Activated CD4-positive, alpha-beta T cell treated with anti-CD3 and anti-CD28 coated beads, Interleukin-2, Interleukin-4, amounts not matched to agents 100 ng/mL and 50 ng/mL, durations not matched to agents 16 hours and 8 hours (primary cell): Measurements from ENCODE around the gene PATE4.
"Not testable (repeated sequence)": the region's sequence is repeated elsewhere in the genome, so short reads cannot be mapped to it uniquely, and the experiment has no call there.

Source experiments
- DNase-seq: peaks from one replicate; pipeline ENCODE4 v3.0.0-alpha.2; 2020; ENCODE audit warnings: low spot score

Gene PATE4, protein sequence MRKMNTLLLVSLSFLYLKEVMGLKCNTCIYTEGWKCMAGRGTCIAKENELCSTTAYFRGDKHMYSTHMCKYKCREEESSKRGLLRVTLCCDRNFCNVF

DNA sequence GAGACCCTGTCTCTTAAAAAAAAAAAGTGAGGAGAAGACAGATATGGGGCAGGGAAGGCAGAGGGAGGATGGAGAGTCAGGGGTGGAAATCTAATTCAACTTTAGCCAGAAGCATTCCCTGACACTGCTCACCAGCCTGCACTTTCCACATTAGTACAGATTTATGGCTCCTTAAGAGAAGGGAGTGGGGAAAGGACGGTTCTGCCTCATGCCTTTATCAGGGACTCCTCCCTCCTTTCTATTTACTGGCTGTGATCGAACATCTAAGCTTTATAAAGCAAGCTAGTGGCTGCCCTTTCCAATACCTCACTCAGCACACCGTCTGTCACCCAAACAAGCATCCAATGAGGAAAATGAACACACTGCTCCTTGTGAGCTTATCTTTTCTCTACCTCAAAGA lies at the start of gene PATE4:
Gene PATE4, plus strand, starts transcription at position 301 of the 400 bp plus-strand sequence. Its CDS starts 44 bp downstream, at position 345.
- no peak for DNase-seq

DNA sequence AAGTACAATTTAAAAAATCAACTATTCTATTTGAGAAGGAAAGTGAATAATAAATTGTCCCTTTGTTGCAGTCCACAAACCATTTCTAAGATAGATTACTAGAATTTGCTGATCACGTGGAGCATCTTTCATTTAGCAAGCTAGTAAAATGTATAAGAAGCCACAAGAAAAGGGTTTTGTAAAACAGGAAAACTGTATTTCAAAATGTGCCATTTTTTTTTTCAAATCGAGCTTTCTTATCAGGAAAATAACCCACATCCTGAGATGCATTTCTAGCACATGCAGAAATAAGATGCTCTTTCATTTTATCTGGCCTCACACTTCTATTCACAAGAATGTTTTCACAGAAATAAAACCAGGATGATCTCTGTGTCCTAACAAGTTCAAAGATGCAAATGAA lies 48.4 kb upstream of the PATE4 start:
- no peak for DNase-seq

DNA sequence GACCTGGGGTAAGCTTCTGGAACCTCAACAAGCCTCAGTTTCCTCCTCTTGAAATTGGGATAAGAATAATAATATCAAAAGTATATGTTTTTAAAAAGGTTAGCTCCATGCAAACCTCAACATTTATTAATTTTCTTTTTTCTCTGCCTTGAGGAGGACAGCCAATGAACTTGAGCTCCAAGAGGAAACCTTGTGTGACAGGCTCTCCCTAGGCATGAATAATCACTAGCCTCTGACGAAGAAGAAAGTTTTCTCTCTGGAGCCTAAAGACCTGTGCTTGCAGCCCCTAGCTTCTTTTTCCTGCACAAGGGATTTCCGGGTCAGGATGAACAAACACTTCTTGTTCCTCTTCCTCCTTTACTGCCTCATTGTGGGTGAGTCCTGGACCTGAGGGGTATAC lies 45.3 kb upstream of the PATE4 start, which contains the start of gene PATE3:
Gene PATE3, plus strand, starts transcription at position 301 of the 400 bp plus-strand sequence. Its CDS starts 25 bp downstream, at position 326.
- no peak for DNase-seq

DNA sequence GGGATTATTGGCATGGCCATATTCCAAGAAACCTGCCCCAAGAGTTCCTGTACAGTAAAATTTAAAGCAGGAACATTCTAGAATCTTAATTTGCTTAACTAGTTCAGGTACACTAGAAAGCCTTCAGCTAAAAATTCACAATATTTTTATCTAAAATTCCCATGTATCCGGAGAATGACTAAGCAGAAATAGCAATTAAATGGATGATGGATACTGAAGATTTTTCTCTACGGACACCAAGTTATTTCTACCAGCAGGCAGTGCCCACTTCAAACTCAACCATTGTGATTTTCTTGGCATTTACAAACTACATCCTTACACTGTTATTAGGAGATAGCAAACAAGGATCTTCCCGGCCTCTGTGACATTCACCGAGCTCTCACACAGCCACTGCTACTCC lies 42.3 kb upstream of the PATE4 start:
- no peak for DNase-seq

DNA sequence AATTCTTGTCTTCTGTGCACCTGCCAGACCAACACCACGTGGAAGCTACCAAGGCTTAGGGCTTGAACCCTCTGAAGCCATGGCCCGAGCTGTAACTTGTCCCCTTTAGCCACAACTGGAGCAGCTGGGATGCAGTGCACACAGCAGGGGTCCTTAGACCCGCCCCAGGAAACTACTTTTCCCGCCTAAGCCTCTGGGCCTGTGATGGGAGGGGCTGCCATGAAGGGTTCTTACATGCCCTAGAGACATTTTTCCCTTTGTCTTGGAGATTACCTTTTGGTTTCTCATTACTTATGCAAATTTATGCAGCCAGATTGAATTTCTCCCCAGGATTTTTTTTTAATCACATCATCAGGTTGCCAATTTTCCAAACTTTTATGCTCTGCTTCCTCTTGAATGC lies 35.5 kb upstream of the PATE4 start:
- DNase-seq, result no peak

DNA sequence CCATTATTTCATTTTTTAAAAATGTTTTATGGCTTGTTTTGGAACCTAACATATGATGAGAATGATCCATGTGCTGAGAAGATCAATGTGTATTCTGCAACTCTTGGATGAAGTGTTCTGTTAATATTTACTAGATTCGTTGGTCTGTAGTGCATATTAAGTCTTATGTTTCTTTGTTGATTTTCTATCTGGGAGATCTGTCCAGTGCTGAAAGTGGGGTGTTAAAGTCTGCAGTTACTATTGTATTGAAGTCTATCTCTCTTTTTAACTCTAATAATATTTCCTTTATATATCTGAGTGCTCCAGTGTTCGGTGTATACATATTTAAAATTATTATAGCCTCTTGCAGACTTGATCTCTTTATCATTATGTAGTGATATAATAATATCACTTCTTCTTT lies 33.3 kb upstream of the PATE4 start:
- no peak for DNase-seq

DNA sequence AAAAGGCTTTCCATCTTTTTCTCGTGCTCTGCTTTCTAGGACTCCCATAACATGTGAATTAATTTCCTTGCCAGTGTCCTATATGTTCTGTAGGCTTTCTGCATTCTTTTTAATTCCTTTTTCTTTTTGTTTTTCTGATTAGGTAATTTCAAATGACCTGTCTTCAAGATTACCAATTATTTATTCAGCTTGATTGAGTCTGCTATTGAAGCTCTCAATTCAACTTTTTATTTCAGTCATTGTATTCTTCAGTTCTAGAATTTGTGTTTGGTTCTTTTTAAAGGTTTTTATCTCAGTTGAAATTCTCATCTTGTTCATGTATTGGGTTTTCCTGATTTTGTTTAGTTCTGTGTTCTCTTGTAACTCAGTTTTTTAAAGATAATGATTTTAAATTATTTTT lies 30.7 kb upstream of the PATE4 start:
- no peak for DNase-seq

DNA sequence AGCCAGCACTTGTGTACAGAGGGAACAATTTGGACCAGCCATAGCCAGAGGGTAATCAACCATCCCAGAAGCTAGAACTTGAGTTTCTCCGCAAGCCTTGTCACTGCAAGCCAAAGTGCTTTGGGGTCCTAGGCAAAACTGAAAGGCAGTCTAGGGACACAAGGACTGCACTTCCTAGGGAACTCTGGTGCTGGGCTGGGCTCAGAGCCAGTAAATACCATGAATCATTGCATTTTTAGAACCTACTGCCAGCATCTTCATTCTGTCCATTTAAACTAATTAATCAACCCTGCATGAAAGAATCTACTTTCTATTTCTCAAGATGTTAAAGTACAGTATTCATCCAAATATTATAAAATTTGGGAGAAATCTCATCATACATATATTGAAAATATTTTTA lies 25.2 kb upstream of the PATE4 start:
- no peak for DNase-seq

DNA sequence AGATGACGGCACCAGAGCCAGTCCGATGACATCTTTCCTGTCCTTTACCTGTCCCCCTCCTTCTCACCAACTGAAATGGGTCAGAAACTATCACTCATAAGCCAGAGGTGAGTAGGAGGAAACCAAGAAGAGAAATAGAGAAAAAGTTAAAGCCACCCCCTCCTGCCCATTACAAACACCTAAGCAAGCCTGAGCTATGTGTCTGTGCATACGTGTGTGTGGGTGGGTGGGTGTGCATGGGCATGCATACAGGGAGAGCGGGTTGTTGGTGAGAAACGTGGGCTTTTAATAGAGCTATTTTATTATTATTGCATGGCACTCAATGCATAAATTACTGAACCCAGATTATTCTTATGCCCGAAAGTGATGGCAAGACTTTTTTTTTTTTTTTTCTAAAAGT lies 2.6 kb downstream of the PATE4 start:
- no peak for DNase-seq

DNA sequence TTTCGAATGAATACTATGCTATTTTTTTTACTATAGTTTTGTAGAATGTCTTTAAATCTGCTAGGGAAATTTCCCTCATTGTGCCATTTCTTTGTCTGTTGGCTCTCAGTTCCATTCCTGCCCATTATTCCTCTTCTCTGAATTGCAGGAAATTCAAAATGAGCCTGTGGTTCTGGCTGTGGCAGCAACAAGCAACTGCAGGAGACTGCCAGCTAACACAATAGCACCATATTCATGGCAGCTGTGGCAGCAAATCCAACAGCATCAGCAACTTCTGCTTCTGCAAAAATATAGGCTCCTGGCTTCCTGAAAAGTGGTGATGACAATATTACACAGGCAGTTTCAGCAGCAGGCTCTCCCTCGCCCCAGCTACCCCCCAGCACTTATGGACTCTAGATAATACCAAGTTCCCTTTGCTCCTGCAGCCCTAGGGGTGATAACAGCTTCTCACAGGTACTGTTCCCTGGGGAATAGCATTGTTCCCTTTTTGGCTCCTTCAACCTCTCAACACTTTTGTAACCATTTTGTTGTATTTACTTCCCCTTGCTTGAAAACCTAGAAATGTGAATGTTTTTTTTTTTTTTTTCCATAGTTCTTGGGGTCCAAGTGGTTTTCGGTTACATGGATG lies 9.3 kb downstream of the PATE4 start:
- DNase-seq, result no peak

DNA sequence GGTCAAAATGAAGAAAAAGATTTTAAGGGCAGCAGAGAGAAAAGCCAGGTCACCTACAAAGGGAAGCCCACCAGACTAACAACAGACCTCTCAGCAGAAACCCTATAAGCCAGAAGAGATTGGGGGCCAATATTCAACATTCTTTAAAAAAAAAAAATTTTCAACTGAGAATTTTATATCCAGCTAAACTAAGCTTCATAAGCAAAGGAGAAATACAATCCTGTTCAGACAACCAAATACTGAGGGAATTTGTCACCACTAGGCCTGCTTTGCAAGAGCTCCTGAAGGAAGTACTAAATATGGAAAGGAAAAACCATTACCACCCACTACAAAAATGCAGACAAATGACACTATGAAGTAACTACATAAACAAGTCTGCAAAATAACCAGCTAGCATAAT lies 13.1 kb downstream of the PATE4 start:
- DNase-seq, result no peak

DNA sequence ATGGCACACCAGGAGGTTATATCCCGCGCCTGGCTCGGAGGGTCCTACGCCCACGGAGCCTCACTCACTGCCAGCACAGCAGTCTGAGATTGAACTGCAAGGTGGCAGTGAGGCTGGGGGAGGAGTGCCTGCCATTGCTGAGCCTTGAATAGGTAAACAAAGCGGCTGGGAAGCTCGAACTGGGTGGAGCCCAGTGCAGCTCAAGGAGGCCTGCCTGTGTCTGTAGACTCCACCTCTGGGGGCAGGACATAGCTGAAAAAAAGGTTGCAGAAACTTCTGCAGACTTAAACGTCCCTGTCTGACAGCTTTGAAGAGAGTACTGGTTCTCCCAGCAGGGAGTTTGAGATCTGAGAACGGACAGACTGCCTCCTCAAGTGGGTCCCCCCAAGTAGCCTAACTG lies 24.6 kb downstream of the PATE4 start:
- not testable (repeated sequence) for DNase-seq

DNA sequence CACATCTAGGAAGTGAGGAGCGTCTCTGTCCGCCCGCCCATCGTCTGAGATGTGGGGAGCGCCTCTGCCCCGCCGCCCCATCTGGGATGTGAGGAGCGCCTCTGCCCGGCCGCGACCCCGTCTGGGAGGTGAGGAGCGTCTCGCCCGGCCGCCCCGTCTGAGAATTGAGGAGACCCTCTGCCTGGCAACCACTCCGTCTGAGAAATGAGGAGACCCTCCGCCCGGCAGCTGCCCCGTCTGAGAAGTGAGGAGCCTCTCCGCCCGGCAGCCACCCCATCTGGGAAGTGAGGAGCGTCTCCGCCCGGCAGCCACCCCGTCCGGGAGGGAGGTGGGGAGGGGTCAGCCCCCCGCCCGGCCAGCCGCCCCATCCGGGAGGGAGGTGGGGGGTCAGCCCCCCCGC lies 29.7 kb downstream of the PATE4 start:
- not testable (repeated sequence) for DNase-seq

DNA sequence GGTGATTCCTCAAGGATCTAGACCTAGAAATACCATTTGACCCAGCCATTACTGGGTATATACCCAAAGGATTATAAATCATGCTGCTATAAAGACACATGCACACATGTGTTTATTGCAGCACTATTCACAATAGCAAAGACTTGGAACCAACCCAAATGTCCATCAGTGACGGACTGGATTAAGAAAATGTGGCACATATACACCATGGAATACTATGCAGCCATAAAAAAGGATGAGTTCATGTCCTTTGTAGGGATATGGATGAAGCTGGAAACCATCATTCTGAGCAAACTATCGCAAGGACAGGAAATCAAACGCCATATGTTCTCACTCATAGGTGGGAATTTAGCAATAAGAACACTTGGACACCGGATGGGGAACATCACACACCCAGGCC lies 32.2 kb downstream of the PATE4 start:
- DNase-seq, result not testable (repeated sequence)

DNA sequence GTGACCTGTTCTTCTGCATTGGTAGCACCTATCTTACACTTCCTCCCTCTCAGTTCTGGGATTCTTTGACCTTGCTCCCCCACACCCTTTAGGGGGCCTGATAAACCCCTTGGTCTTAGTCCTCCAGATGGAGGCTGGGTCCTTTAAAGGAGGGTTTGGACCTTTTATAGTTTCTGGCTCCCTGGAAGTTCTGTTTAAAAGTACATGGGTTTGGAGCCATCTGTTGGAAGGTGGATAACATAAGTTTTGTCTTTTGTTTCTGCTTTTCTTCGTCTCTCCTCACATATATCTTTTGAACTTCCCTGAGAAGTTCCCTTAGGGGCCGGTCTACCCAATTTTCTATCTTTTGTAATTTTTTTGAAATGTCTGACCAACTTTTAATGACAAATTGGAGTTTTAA lies 36.4 kb downstream of the PATE4 start:
- no peak for DNase-seq

DNA sequence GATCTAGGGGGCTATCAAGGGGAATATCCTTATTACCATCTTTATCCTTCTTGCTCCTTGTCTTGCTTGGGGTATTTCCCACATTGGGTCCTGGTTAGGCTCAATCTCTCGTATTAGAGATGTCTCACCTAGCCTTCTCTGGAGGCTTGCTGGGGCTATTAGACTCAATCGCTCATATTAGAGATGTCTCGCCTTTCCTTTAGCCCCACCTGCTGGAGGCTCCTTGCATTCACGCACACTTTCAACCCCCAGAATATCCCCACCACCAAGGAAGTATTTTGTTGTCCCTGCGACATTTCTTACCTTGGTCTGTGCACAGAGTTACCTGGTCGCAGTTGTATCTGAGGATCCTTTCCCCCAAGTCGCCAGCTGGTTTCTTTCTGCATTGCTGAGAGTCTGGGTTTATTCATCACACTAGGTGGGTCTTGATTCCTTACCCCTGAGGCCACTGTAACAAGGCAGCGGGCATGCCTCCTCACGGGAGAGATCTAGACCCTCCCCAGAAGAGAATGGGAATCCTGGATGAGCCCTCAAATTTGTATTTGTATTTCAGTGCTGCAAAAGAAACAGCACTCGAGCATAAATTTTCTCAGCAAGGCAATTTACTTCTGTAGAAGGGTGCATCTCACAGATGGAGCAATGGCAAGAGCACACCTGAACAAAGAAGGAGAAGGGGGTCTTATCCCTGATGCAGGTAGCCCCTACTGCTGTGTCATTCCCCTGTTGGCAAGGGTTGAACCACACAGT lies 38.4 kb downstream of the PATE4 start:
- DNase-seq, result peak; percentile 27

DNA sequence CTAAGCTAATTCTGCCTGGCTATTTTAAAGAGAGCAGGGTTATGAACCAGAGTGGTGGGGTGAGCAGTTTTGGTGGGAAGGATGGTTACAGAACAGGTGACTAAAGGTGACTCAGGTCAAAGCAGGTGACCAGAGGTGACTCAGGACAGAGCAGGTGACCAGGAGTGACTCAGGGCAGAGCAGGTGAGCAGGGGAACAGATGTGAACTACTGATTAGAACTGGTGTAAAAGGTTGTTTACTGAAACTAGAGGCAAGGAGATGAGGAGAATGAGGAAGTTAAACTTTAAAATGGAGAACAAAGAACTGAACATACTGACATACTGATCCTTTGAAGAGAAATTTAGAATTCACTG lies 39.0 kb downstream of the PATE4 start:
- no peak for DNase-seq

DNA sequence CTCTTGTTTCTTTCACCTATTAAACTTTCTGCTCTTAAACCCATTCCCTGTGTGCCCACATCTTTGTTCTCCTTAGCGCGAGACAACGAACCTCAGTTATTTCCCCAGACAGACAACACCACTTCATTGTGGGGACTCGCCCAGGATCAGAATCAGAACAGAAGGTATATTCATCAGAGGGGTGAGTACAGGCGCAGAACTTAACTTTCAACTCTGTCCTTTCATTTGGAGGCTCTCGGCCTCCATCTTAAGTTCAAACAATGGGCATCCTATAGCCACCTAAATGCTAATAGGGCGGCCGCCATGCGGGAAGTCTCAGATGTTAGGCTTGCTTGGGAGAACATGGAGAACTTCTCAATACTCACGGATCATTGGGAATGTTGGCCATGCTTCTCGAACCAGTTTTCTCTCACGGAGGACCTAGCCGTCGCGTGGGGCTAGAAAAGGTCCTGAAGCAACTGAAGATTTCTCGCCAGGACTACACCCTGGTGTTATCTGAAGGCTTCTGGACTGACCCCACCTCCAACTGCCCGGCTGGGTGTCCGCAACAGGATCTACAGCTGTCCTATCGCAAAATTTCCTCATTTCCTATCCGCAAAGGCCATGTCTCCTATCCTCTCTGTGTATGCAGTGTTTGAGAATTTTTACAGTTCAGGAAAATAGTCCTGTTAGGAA lies 40.9 kb downstream of the PATE4 start:
- DNase-seq, result no peak

DNA sequence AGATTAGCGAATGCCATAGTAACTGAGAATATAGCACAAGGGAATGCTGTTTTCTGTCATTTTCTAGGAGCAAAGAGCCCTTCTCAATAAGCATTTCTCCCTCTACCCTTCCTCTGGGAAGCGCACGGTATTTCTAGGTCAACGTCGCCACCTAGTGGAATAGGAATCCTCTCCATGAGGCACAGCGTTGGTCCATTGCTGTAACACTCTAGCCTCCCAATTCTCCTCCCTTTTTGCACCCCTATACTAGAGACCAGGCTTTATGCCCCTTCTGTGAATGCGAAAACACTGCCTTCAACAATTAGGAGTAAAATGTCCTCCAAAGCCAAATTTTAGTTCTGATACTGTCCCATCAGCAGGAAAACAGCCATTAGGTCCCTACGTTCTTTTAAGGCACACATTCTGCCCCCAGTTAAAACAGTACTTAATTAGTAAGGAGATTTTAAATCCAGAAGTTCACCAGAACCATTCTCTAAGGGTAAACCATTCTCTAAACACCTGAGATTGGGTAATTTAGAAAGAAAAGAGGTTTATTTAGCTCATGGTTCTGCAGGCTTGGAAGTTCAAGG lies 41.5 kb downstream of the PATE4 start:
- DNase-seq, result peak; percentile 55

DNA sequence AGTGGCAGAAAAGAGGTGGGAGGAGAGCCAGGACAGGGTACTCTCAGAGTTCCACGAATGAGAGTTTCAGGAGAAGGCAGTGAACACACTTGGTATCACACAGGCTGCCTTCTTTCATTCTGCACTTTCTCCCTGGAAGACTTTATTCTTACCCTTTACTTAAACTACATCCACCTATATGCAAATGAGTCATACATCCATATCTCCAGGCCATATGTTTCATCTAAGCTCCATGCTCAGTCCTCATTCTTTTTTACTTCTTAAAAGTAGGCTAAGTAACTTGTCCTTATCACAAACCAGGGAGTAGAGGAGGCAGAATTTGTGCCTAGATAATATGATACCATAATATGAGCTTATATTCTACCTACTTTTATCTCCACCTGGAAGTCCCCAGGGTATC lies 48.2 kb downstream of the PATE4 start:
- no peak for DNase-seq

DNA sequence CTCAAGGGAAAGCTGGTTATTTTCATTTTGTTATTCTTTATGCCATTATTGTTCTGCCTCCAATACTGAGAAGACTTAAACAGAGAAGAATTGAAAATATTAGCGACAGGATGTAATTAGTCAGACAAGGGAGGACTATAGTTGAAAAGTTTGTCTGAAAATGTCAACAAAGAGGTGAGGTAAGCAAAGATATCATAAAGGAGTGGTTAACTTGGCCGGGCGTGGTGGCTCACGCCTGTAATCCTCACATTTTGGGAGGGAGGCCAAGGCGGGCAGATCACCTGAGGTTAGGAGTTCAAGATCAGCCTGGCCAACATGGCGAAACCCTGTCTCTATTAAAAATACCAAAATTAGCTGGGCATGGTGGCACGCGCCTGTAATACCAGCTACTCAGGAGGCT lies 50.3 kb downstream of the PATE4 start:
- DNase-seq, result no peak

DNA sequence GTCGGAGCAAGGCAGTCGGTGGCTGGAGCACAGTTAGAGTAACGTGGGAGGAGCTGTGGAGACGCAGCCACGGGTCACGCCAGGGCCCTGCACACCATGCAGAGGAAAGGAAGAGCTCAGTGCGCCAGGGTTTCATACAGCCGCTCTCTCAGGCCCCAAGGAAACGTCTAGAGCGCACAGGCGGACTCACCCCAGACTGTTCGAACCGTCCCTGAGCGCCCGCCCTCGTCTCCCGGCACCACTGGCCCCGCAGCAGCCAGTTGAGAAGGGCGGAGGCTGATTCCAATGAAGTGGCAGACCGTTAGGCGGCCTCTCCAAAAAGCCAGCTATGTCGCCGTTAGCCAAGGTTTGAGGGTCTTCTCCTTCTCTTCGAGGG lies 53.9 kb downstream of the PATE4 start:
- DNase-seq, result peak; percentile 35
